Type B pancreatic cell (in vitro differentiated cells): ENCODE measurements around the gene ITLN2. TPM values are rescaled to one million over a fixed set of nuclear protein-coding genes. Genes with fewer than 3 reads are reported as not detected.
"Not testable (repeated sequence)": the region's sequence is repeated elsewhere in the genome, so short reads cannot be mapped to it uniquely, and the experiment has no call there.

Experiments used
- DNase-seq: peaks from one replicate; pipeline ENCODE4 v3.0.0; 2021; ENCODE audit warnings: mixed read lengths; ENCODE audit not compliant: unreplicated experiment; ENCODE audit errors: extremely low spot score
- H3K27ac Mint-ChIP-seq: 2 replicates; pipeline ENCODE4 v1.8.0; 2021; ENCODE audit warnings: mild to moderate bottlenecking, mixed read lengths
- H3K27me3 Mint-ChIP-seq: 2 replicates; pipeline ENCODE4 v1.8.0; 2021; ENCODE audit warnings: mixed read lengths
- H3K36me3 Mint-ChIP-seq: 2 replicates; pipeline ENCODE4 v1.8.0; 2021; ENCODE audit warnings: mixed read lengths
- H3K4me1 Mint-ChIP-seq: one replicate; pipeline ENCODE4 v1.8.0; 2021; ENCODE audit warnings: mixed read lengths; ENCODE audit not compliant: unreplicated experiment
- H3K4me3 Mint-ChIP-seq: 2 replicates; pipeline ENCODE4 v1.8.0; 2021; ENCODE audit warnings: mild to moderate bottlenecking, mixed read lengths
- H3K9me3 Mint-ChIP-seq: 2 replicates; pipeline ENCODE4 v1.8.0; 2021; ENCODE audit warnings: mixed read lengths
- total RNA-seq: library from RNA; stranded (reverse); gene quantifications from 2 replicates; pipeline ENCODE4 v1.2.1, GENCODE V29; 2021; ENCODE audit warnings: low replicate concordance
- TF ChIP-seq, protein P1 (sequence below): fragments of 200-600 bp; sonication (generic); conservative IDR thresholded peaks from 2 replicates; pipeline ENCODE4 v1.5.0; 2021; ENCODE audit warnings: antibody characterized with exemption, mild to moderate bottlenecking

Gene ITLN2
- total RNA-seq, 1 donor from 2014 or later: 0.99 TPM

DNA sequence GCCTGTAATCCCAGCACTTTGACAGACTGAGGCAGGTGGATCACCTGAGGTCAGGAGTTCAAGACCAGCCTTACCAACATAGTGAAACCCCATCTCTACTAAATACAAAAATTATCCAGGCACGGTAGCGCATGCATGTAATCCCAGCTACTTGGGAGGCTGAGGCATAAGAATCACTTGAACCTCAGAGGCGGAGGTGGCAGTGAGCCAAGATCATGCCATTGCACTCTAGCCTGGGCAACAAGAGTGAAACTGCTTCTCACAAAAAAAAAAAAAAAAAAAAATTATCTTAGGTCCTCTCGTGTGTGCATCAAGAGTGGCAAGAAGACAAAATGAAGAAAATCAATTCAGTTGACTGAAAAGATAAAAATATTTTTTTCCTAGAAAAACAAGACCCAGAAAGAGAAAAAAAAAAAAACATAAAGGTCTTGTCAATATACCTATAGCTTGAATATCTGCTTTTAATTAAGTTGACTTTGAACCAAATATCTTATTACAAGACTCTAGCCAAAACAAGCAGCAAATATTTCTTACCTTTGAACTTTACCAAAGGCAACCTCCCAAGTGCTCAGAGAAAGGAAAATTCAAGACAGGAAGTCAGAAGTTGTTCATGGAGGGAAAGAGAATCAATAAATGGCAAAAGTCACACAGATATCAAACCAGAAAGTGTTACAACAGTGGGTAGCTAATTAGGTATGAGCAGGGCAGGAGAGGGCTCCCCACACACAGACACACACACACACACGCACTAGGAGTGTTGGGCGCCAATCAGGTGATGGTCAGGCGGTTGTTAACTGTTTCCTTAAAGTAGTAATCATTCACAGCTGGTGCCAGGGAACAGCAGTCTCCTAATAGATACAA is 29.6 kb downstream of the ITLN2 start:
- Mint-ChIP-seq H3K4me1 (no peaks in the 10 kb centered on the region), H3K27ac (no peak overlapping the region), H3K36me3 (no peaks in the 10 kb centered on the region), H3K9me3 (peaks cover 6% of the 10 kb centered on the region), H3K27me3 (no peaks in the 10 kb centered on the region), H3K4me3 (peak overlapping the region; percentile 14)
- no peak for DNase-seq
- TF ChIP-seq, protein P1, sequence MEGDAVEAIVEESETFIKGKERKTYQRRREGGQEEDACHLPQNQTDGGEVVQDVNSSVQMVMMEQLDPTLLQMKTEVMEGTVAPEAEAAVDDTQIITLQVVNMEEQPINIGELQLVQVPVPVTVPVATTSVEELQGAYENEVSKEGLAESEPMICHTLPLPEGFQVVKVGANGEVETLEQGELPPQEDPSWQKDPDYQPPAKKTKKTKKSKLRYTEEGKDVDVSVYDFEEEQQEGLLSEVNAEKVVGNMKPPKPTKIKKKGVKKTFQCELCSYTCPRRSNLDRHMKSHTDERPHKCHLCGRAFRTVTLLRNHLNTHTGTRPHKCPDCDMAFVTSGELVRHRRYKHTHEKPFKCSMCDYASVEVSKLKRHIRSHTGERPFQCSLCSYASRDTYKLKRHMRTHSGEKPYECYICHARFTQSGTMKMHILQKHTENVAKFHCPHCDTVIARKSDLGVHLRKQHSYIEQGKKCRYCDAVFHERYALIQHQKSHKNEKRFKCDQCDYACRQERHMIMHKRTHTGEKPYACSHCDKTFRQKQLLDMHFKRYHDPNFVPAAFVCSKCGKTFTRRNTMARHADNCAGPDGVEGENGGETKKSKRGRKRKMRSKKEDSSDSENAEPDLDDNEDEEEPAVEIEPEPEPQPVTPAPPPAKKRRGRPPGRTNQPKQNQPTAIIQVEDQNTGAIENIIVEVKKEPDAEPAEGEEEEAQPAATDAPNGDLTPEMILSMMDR: no peak

GRCh38 chr1:160916666-160917065 is 37.9 kb downstream of the ITLN2 start:
- TF ChIP-seq, protein P1: no peak
- Mint-ChIP-seq H3K4me1 (peaks cover 6% of the 10 kb centered on the region), H3K4me3 (no peak overlapping the region), H3K9me3 (no peaks in the 10 kb centered on the region), H3K27me3 (peaks cover 13% of the 10 kb centered on the region), H3K27ac (no peak overlapping the region), H3K36me3 (no peaks in the 10 kb centered on the region)
- DNase-seq: no peak

- not testable (repeated sequence) for H3K9me3 Mint-ChIP-seq, DNase-seq, H3K36me3 Mint-ChIP-seq, H3K4me3 Mint-ChIP-seq
- Mint-ChIP-seq H3K27ac (peak overlapping the region; percentile 11), H3K27me3 (peaks cover 13% of the 10 kb centered on the region), H3K4me1 (peaks cover 12% of the 10 kb centered on the region)
These were observed 41.4 kb downstream of the ITLN2 start for GRCh38 chr1:160913229-160913628.

DNA sequence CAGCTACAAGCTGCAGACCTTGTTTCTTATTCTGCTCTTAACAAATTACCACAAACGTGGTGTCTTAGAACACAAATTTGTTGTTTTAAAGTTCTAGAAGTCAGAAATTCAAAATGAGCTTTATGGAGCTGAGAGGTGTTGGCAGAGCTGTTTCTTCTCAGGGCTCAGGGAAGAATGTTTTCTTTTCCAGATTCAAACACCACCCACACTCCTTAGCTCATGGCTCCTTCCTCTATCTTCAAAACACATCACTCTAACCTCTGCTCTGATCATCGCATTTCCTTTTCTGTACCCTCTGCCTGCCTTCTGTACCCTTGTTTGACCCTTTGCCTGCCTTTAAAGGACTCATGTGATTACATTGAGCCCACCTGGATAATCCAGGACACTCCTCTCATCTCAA is 42.7 kb downstream of the ITLN2 start:
- Mint-ChIP-seq H3K4me1 (peaks cover 12% of the 10 kb centered on the region), H3K27ac (peak overlapping the region; percentile 60), H3K4me3 (no peak overlapping the region), H3K27me3 (peaks cover 13% of the 10 kb centered on the region), H3K36me3 (no peaks in the 10 kb centered on the region), H3K9me3 (no peaks in the 10 kb centered on the region)
- DNase-seq: no peak
- TF ChIP-seq, protein P1: no peak

- Mint-ChIP-seq H3K27ac (peak overlapping the region; percentile 60), H3K4me3 (no peak overlapping the region), H3K9me3 (no peaks in the 10 kb centered on the region), H3K36me3 (no peaks in the 10 kb centered on the region), H3K27me3 (peaks cover 13% of the 10 kb centered on the region), H3K4me1 (peaks cover 12% of the 10 kb centered on the region)
- TF ChIP-seq, protein P1: no peak
- no peak for DNase-seq
These were observed 43.2 kb downstream of the ITLN2 start for GRCh38 chr1:160911441-160911840.

- peaks cover 7% of the 10 kb centered on the region for H3K27me3 Mint-ChIP-seq
- H3K27ac Mint-ChIP-seq: peak overlapping the region; percentile 41
- DNase-seq: no peak
- TF ChIP-seq, protein P1: no peak
- H3K4me3 Mint-ChIP-seq: no peak overlapping the region
- no peaks in the 10 kb centered on the region for H3K9me3 Mint-ChIP-seq
- H3K4me1 Mint-ChIP-seq: peaks cover 12% of the 10 kb centered on the region
- no peaks in the 10 kb centered on the region for H3K36me3 Mint-ChIP-seq
These were observed 44.3 kb downstream of the ITLN2 start for GRCh38 chr1:160910170-160910750.
